Right lobe of liver (tissue), 6 donors: ENCODE results near the gene FAM20C. TPM values are rescaled to one million over a fixed set of nuclear protein-coding genes. Genes with fewer than 3 reads are reported as not detected.

Source experiments
- ATAC-seq, 4 donors: fragments of 200-7000 bp; cut with Tn5 transposase; one replicate each; pipeline ENCODE4 v1.9.1; 2020; ENCODE audit warnings: mild to moderate bottlenecking in 4 of 4, moderate library complexity in 4 of 4
- DNase-seq, 3 donors: peaks; one replicate each; pipeline ENCODE4 v3.0.0-alpha.2; 2020
- H3K27ac ChIP-seq, 3 donors: fragments of 200-600 bp; one replicate each; pipeline ENCODE4 v1.8.0; 2022
- H3K27me3 ChIP-seq, 2 donors: fragments of 200-600 bp; one replicate each; pipeline ENCODE4 v1.8.0; 2022
- H3K36me3 ChIP-seq, 4 donors: fragments of 200-600 bp; sonication (generic) in 1 of 4; one replicate each; pipeline versions ENCODE4 v1.5.1 to v1.8.0; 2017 to 2022; ENCODE audit warnings: control low read depth in 1 of 4
- H3K4me1 ChIP-seq, 4 donors: fragments of 200-600 bp; sonication (generic) in 1 of 4; one replicate each; pipeline versions ENCODE4 v1.5.1 to v1.8.0; 2017 to 2022; ENCODE audit warnings: control low read depth in 1 of 4
- H3K4me3 ChIP-seq, 3 donors: fragments of 200-600 bp; one replicate each; pipeline ENCODE4 v1.8.0; 2022
- H3K9me3 ChIP-seq, 4 donors: fragments of 200-600 bp; sonication (generic) in 1 of 4; one replicate each; pipeline versions ENCODE4 v1.5.1 to v1.8.0; 2017 to 2022; ENCODE audit warnings: control low read depth in 1 of 4
- POLR2A ChIP-seq: fragments of 450-650 bp; IDR thresholded peaks from one replicate; pipeline ENCODE4 v1.6.1; 2017; ENCODE audit warnings: antibody characterized with exemption, mild to moderate bottlenecking
- WGBS: methylation state at CpG from one replicate; pipeline ENCODE4 v1.1.6; 2018; ENCODE audit warnings: low coverage, low lambda C conversion rate; ENCODE audit not compliant: insufficient coverage; ENCODE audit errors: missing lambda C conversion rate; 5-methylcytosine and 5-hydroxymethylcytosine counted together
- intact Hi-C, 2 donors: fragments of 100-400 bp; cut with DNase I; formaldehyde crosslinking; loops; one replicate each; pipeline versions ENCODE4 v1.11.2 to v1.14.1; 2022
- total RNA-seq, 6 experiments: library from RNA; depleted of rRNA in 2 of 6; stranded (reverse); fragments of >200 nt in 2 of 6; fragmentation: NEBNext Ultra II Directional in 3 of 6; extraction: Animal tissue kit (Norgen Biotek cat#: 25700) in 3 of 6; gene quantifications; one replicate each; pipeline versions ENCODE4 v1.1.0 to v1.2.4, GENCODE V29; 2016 to 2023
- TF ChIP-seq, protein P1 (sequence below), 4 donors: fragments of 200-600 bp in 3 of 4; fragments of 450-650 bp in 1 of 4; IDR thresholded peaks; one replicate each; pipeline versions ENCODE4 v1.5.1 to v1.8.0; 2016 to 2022; ENCODE audit warnings: antibody characterized with exemption in 4 of 4, mild to moderate bottlenecking in 2 of 4
- donor health status: DM: no; HTN: yes; CAD: no.
- donor health status: DM: no; HTN: no; CAD: no.
- donor health status: DM: no; HTN: no; CAD: no.
- donor health status: DM: no; HTN: yes; CAD: no.
- donor health status: DM: no; HTN: yes; CAD: no.

Gene FAM20C
- total RNA-seq, 6 experiments from 2014 or later = 32.1 to 73.8 (median 57.3) TPM

- intact Hi-C loops = no loop called here
- ATAC-seq = no peak
- Histone ChIP-seq H3K9me3 (no peaks in the 10 kb centered on the region), H3K4me3 (no peak overlapping the region), H3K27me3 (no peaks in the 10 kb centered on the region), H3K27ac (no peak overlapping the region), H3K36me3 (no peaks in the 10 kb centered on the region), H3K4me1 (peaks cover 0 to 10% (median 0%) of the 10 kb centered on the region in 4 donors)
- DNase-seq = peak in 1 of 3 donors; percentile 47
- TF ChIP-seq, protein P1, sequence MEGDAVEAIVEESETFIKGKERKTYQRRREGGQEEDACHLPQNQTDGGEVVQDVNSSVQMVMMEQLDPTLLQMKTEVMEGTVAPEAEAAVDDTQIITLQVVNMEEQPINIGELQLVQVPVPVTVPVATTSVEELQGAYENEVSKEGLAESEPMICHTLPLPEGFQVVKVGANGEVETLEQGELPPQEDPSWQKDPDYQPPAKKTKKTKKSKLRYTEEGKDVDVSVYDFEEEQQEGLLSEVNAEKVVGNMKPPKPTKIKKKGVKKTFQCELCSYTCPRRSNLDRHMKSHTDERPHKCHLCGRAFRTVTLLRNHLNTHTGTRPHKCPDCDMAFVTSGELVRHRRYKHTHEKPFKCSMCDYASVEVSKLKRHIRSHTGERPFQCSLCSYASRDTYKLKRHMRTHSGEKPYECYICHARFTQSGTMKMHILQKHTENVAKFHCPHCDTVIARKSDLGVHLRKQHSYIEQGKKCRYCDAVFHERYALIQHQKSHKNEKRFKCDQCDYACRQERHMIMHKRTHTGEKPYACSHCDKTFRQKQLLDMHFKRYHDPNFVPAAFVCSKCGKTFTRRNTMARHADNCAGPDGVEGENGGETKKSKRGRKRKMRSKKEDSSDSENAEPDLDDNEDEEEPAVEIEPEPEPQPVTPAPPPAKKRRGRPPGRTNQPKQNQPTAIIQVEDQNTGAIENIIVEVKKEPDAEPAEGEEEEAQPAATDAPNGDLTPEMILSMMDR (IDR thresholded peaks at IDR 0.05) = no peak
- no peak for TF ChIP-seq POLR2A
- 75% methylated on average over 7 of the region's 21 CpGs for WGBS
Measured at GRCh38 chr7:162632-163297, 29.6 kb upstream of the FAM20C start.

- DNase-seq = peak in 1 of 3 donors; percentile 51
Measured at GRCh38 chr7:163298-163695, 29.1 kb upstream of the FAM20C start.

GRCh38 chr7:163971-164881 lies 28.1 kb upstream of the FAM20C start:
- no peak overlapping the region for H3K27ac ChIP-seq
- intact Hi-C loops = no loop called here
- peaks cover 0 to 10% (median 0%) of the 10 kb centered on the region in 4 donors for H3K4me1 ChIP-seq
- no peak for ATAC-seq
- no peak for TF ChIP-seq POLR2A
- TF ChIP-seq, protein P1 (IDR thresholded peaks at IDR 0.05) = no peak
- H3K9me3 ChIP-seq = no peaks in the 10 kb centered on the region
- no peaks in the 10 kb centered on the region for H3K36me3 ChIP-seq
- WGBS = 64% methylated on average over 9 of the region's 34 CpGs
- H3K4me3 ChIP-seq = no peak overlapping the region
- DNase-seq = peak in 1 of 3 donors; percentile 51
- no peaks in the 10 kb centered on the region for H3K27me3 ChIP-seq

More at GRCh38 chr7:163298-163695, 29.1 kb upstream of the FAM20C start:
- TF ChIP-seq, protein P1 (IDR thresholded peaks at IDR 0.05) = no peak
- no peak for TF ChIP-seq POLR2A
- WGBS = 80% methylated on average over 2 of the region's 12 CpGs
- peaks cover 0 to 10% (median 0%) of the 10 kb centered on the region in 4 donors for H3K4me1 ChIP-seq
- no peak overlapping the region for H3K27ac ChIP-seq
- ATAC-seq = no peak
- no peaks in the 10 kb centered on the region for H3K9me3 ChIP-seq
- intact Hi-C loops = no loop called here
- no peaks in the 10 kb centered on the region for H3K27me3 ChIP-seq
- no peak overlapping the region for H3K4me3 ChIP-seq
- H3K36me3 ChIP-seq = no peaks in the 10 kb centered on the region

- 53% methylated on average over 6 of the region's 13 CpGs for WGBS
- Histone ChIP-seq H3K4me3 (no peak overlapping the region), H3K36me3 (no peaks in the 10 kb centered on the region), H3K4me1 (peaks cover 0 to 10% (median 0%) of the 10 kb centered on the region in 4 donors), H3K9me3 (no peaks in the 10 kb centered on the region), H3K27me3 (no peaks in the 10 kb centered on the region), H3K27ac (no peak overlapping the region)
- no peak for TF ChIP-seq POLR2A
- TF ChIP-seq, protein P1 (IDR thresholded peaks at IDR 0.05) = no peak
- intact Hi-C loops = no loop called here
- peak in 1 of 3 donors; percentile 56 for DNase-seq
- peak in 1 of 4 donors; percentile 12 for ATAC-seq
Measured at GRCh38 chr7:164882-165660, 27.3 kb upstream of the FAM20C start.
